RCC 7860 (cell line): ENCODE data around the gene STK32B.
"Not testable (repeated sequence)": the region's sequence is repeated elsewhere in the genome, so short reads cannot be mapped to it uniquely, and the experiment has no call there.

Source experiments
- DNase-seq: peaks from one replicate; pipeline ENCODE4 v3.0.0-alpha.2; 2015; ENCODE audit warnings: low spot score
- FAIRE-seq: peaks from 2 replicates; lab custom pipeline; 2012; peaks lifted over from hg19 to GRCh38; lab: Jason Lieb, UNC

The STK32B gene

GRCh38 chr4:5156682-5157081 lies 105.4 kb downstream of the STK32B start:
- DNase-seq (no peak), FAIRE-seq (no peak)

- FAIRE-seq: no peak
Observed at GRCh38 chr4:5157791-5158770, 106.8 kb downstream of the STK32B start.

GRCh38 chr4:5158825-5159224 lies 107.5 kb downstream of the STK32B start:
- FAIRE-seq: no peak
- DNase-seq: no peak

More at GRCh38 chr4:5157791-5158770, 106.8 kb downstream of the STK32B start:
- DNase-seq: no peak

GRCh38 chr4:5160668-5161067 lies 109.4 kb downstream of the STK32B start:
- DNase-seq (no peak), FAIRE-seq (no peak)

- FAIRE-seq (no peak), DNase-seq (no peak)
Observed at GRCh38 chr4:5162909-5163508, 111.7 kb downstream of the STK32B start.

GRCh38 chr4:5164221-5164912 lies 113.1 kb downstream of the STK32B start:
- no peak for FAIRE-seq

GRCh38 chr4:5165420-5166369 lies 114.4 kb downstream of the STK32B start:
- peak; percentile 85 for DNase-seq
- FAIRE-seq: peak; percentile 89

More at GRCh38 chr4:5164221-5164912, 113.1 kb downstream of the STK32B start:
- no peak for DNase-seq

GRCh38 chr4:5166377-5166776 lies 115.1 kb downstream of the STK32B start:
- DNase-seq (peak; percentile 16), FAIRE-seq (no peak)

- DNase-seq (no peak), FAIRE-seq (no peak)
Observed at GRCh38 chr4:5168891-5169290, 117.6 kb downstream of the STK32B start.

GRCh38 chr4:5175836-5176235 lies 124.6 kb downstream of the STK32B start:
- not testable (repeated sequence) for FAIRE-seq

GRCh38 chr4:5184606-5185005 lies 133.3 kb downstream of the STK32B start:
- FAIRE-seq: no peak
- DNase-seq: no peak

More at GRCh38 chr4:5175836-5176235, 124.6 kb downstream of the STK32B start:
- DNase-seq: not testable (repeated sequence)

- FAIRE-seq (no peak), DNase-seq (no peak)
Observed at GRCh38 chr4:5185551-5185950, 134.3 kb downstream of the STK32B start.

GRCh38 chr4:5186271-5187064 lies 135.2 kb downstream of the STK32B start:
- DNase-seq: no peak
- FAIRE-seq: no peak

GRCh38 chr4:5188130-5188529 lies 136.8 kb downstream of the STK32B start:
- FAIRE-seq: no peak

GRCh38 chr4:5191831-5192230 lies 140.6 kb downstream of the STK32B start:
- DNase-seq (no peak), FAIRE-seq (no peak)

More at GRCh38 chr4:5188130-5188529, 136.8 kb downstream of the STK32B start:
- DNase-seq: no peak

GRCh38 chr4:5192271-5192670 lies 141.0 kb downstream of the STK32B start:
- DNase-seq: no peak
- FAIRE-seq: no peak

GRCh38 chr4:5192678-5193077 lies 141.4 kb downstream of the STK32B start:
- no peak for DNase-seq
- FAIRE-seq: no peak

- no peak for DNase-seq
Observed at GRCh38 chr4:5198656-5199541, 147.6 kb downstream of the STK32B start.

More at GRCh38 chr4:5198656-5199541, 147.6 kb downstream of the STK32B start:
- FAIRE-seq: no peak
